T-helper 2 cell (primary cell): ENCODE data around the gene TDRKH.
"Not testable (repeated sequence)": the region's sequence is repeated elsewhere in the genome, so short reads cannot be mapped to it uniquely, and the experiment has no call there.

Source experiments
- DNase-seq, 5 experiments: peaks; one replicate each; pipeline versions ENCODE4 v3.0.0 to v3.0.0-alpha.2; 2012 to 2022

Gene TDRKH

DNA sequence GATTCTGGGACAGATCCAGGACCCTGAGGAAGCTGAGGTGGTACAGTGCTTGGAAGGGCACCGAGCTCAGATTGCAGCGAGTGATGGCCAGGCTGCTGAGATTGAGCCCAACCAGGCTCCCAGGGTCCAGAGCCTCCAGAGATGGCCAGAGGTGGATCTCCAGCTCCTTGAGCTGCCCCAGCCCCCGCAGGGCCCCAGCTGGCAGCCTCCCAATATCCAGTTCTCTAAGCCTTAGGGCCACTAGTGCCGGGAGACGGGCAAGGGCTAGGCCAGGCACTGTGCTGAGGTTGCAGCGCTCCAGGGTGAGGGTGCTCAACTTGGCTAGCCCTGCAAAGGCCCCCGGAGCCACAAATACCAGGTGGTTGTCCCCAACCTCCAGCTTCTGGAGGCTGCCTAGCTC lies 11.5 kb upstream of the TDRKH start:
- no peak for DNase-seq

DNA sequence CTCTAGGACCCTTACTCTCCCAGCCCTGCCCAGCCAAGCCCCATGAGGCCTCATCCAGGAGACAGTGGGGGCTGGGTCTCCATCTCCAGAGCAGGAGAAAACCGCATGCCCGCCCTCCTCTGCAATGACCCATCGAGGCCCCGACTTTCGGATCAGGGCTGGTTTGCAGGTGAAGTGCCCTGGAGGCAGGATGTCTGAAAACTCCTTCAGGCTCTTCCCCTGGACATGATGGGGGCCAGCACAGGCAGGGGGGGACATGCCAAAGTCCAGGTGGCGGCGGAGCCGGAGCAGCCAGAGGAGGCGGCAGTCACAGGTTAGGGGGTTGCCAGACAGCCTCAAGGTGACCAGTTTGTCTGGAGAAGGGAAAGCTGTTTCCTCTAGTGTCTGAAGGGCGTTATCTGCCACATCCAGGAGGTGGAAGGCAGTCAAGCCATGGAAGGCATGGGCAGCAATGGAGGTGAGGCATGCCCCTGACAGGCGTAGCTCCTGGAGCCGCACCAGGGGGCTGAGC lies 11.1 kb upstream of the TDRKH start:
- no peak for DNase-seq

DNA sequence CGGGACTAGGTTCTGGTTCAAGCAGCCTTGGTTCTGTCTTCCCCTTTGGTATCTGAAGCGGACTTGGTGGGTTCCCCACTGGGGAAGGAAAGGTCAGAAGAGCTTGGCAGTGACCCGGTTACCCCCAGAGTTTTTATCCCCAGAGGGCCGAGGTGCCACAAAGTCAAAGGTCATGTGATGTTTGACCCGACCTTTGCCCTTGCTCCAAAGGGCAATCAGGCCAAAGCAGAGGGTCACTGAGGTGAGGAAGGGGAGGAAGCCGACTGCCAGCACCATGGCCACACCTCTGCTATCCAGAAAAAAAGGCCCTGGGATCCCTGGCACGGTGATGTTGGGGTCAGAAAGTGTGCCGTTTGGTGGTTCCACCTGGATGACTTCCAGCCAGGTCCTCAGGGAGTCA lies 10.5 kb upstream of the TDRKH start:
- no peak for DNase-seq

DNA sequence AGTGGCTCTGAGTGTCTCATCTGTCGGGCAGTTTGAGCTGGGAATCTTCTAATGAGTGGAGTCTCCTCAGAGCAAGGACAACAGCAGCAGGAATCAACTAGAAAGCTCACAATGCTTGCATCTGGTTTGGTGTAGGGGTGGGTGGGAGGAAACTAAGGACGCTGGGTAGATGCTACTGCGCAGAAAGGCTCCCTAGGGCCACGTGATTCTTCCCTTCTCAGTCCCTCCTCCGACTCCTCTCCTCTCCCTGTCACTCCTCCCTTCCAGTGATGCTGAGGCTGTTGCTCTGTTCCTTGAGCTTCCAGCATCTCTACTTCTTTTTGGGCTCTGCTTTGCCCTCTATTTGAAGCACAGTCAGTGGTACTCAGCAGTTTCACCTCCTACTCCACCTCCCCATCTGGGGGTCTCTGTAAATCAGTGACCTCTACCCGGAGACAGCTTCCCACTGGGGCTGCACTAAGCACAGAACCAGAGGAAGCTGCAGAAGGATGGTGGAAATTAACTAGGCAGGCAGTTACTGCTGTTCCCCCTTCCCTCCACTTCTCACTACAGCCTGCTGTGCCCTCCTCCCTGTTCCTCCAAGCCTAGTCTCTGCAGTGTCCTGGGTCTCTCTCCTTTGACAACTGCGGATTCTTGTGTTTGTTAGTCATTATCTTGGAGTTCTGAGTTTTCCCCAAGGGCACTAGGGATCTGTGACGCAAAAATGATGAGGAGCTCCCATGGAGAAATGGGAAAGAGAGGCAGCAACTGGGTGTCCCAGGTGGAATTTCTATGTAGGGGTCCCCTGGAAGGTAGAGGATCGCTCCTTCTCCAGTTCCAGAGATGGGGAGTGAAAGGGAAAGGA lies 9.1 kb upstream of the TDRKH start:
- no peak for DNase-seq

DNA sequence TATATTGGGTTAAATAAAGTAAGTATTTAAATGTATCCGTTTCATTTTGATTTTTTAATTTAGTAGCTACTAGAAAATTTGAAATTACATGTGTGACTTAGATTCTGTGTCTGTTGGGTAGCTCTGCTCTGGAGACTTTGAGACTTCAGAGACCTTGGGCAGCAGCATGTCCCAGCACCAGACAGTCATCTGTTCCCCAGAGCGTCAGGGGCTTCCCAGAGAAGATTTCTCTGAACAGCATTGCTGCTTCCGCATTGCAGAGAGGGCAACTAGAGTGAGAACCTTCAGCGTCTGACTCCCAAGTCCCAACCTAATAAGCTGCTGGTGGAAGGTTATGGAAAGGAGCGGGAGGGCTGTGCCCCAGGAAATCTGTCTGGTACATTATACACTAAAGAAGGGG lies 8.3 kb upstream of the TDRKH start:
- DNase-seq = no peak

DNA sequence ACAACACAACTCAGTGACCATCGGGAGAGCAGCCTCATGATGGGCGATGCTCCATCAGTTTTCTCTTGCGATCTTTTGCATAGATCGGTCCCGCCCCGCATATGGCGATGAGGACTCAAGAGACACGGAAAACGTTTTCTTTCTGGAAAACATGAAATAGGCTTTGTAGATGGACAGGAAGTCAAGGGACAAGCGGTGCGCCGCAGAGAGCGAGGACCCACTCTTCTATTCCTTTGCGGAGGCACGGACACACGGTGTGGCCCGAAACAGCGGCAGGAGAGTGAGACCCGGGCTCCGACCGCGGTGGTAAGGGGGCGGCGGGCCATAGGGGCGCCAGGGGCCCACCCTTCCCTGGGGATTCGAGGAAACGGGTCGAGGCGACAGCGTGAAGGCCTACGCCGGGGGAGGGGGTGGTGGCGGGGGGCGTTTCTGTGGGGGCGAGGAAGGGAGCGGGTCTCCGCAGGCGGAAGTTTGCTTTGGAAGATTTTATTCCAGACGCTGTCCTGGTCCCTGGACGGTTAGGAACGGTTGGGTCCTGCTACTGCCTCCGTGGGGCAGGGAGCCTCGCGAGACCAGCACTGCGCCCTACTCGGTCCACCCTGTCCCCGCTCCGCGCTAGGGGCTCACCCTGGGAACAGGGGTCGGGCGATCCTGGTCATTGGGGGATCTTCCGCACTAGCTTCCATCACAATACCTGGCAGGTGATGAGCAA lies 796 bp upstream of the TDRKH start:
- DNase-seq = peak in 1 of 5 experiments; percentile 20

DNA sequence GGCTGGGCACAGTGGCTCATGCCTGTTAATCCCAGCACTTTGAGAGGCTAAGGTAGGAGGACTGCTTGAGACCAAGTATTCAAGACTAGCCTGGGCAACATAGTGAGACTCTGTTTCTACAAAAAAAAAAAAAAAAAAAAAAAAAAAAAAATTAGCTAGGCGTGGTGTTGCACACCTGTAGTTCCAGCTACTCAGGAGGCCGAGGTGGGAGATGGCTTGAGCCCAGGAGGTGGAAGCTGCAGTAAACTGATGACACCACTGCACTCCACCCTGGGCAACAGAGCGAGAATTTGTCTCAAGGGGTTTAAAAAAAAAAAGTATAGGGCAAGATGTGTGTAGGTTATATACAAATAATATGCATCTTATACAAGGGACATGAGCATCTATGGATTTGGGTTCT lies 2.6 kb downstream of the TDRKH start:
- no peak for DNase-seq

DNA sequence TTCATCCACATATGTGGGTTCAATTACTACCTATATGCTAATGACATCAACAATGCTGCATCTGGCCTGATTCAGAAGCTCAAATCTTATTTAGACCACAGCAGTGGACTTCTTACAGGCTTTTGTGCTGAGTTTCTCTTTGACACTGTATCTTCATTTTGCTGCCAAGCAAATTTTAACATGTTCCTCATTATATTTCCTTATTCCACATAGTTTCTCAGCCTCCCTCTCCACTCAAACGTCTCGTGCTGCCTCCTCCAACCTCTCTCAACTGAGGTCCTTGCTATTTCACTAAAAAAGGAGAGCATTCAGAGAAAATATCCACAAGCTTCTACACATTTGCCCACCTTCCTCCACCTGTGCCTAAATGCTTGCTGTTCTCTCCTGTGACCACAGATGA lies 6.5 kb downstream of the TDRKH start:
- no peak for DNase-seq

DNA sequence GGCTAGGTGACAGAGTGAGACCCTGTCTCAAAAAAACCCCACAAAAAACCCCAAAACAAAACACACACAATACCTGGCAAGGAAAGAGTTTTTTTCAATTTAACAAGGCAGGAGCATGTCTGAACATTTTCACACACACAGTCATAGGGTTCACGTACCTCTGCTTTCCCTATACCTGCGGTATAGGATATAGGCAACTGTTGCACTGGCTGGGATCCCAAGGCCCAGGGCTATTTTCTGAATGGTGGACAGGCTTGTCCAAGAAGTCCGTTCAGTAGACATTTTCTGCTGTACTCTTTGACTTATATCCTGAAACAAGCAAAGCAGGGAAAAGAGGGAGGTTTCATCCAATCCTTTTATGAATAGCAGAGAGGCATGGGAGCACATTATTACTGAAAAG lies 7.6 kb downstream of the TDRKH start:
- DNase-seq = no peak

DNA sequence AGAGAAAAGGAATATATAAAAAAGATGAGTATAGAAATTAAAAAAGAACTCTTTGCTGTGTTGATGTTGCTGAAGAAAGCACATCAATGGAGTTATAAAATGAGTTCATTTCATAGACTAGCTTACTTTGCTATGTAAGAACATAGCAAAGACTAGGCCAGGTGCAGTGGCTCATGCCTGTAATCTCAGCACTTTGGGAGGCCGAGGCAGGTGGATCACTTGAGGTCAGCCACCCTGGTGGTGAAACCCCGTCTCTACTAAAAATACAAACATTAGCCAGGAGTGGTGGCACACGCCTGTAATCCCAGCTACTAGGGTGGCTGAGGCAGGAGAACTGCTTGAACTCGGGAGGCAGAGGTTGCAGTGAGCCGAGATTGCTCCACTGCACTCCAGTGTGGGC lies 8.3 kb downstream of the TDRKH start:
- not testable (repeated sequence) for DNase-seq

DNA sequence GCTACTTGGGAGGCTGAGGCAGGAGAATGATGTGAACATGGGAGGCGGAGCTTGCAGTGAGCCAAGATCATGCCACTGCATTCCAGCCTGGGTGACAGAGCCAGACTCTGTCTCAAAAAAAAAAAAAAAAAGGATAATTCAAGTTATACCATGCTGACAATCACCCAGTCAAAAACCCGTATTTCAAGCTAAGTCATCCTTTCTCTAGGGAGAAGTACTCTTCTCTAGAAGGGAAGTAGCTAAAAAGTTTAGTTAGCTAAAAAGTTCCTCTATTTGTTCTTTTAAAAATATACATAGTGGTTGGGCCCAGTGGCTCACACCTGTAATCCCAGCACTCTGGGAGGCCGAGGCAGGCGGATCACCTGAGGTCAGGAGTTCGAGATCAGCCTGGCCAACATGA lies 9.6 kb downstream of the TDRKH start:
- DNase-seq = not testable (repeated sequence)

DNA sequence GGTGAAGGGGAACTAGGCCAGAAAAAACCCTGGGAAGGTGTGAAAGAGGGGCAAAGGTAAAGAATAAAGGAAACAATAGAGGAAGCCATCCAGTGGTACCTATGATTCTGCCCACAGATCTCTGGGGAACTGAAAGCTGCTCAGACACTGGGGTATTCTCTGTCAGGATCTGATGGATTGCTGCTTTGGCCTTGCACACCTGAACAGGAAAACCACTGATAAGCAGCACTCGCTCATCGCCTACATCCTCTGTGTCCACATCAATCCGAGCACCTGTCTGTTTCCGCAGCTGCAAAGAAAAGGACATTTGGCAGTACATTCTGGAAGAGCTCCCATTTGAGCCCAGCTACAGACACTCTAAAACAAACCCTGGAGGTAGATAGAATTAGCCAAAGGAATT lies 10.4 kb downstream of the TDRKH start:
- DNase-seq = no peak

DNA sequence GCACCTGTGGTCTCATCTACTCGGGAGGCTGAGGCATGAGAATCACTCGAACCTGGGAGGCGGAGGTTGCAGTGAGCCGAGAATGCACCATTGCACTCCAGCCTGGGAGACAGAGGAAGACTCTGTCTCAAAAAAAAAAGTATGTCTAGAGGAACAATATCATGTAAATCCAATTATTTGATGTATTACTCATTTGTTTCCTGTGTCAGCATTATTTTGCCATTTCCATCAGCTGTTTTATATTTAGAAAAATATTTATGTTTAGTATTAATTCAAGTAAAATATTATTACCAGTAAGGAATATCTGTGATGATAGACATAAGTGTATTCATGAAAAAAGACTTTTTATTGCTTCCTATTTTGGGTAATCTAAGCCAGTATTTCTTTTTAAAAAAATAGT lies 13.0 kb downstream of the TDRKH start:
- no peak for DNase-seq

DNA sequence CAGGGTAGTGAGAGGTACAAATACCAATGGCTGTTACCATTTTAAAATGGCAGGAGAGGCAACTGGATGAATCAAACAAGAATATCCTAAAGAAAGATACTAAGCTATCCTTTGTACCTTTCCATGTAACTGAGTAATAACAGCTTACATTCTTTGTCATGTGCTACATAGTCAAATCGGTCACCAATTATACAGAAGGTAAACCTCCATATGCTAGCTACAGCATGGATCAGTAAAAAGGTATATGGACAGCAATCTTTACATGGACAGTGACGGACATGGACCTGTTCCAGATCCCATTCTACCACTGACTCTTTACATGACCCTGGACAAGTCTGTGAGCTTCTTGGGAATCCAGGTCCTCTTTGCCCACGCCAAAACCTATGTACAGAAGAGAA lies 13.6 kb downstream of the TDRKH start:
- no peak for DNase-seq

DNA sequence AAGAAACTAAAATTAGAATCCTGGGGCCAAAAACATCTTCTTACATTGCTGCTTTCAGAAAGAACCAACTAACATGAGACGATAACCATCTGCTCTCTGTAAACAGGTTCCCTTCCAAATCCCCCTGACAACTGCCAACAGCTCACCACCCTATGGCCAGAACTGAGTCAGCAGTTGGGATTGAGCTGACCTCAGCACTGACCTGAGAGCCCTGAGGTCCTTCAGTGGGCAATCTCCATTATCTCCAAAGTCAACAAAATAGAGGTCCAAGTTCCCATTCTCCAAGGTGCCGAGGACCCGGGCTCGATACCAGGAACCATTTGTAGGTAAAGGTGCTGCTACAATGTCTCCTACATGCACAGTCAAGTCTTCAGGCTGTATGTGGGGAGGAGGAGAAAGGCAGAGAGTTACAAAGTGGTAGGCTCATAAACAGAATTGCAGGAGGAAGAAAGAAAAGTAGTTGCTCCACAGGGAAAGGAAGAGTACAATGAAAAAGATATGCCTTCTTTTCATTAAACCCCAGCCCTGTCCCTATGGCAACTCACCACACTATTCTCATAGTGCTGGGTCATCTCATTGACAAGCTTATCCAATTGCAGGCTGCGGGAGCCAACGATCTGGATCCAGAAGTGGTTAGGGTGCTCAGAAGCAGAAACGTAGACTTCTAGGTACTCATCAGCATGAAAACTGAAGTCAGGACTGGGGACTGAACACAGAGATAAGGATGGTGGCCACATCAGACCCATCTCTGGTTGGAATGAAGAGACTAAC lies 14.2 kb downstream of the TDRKH start:
- no peak for DNase-seq

DNA sequence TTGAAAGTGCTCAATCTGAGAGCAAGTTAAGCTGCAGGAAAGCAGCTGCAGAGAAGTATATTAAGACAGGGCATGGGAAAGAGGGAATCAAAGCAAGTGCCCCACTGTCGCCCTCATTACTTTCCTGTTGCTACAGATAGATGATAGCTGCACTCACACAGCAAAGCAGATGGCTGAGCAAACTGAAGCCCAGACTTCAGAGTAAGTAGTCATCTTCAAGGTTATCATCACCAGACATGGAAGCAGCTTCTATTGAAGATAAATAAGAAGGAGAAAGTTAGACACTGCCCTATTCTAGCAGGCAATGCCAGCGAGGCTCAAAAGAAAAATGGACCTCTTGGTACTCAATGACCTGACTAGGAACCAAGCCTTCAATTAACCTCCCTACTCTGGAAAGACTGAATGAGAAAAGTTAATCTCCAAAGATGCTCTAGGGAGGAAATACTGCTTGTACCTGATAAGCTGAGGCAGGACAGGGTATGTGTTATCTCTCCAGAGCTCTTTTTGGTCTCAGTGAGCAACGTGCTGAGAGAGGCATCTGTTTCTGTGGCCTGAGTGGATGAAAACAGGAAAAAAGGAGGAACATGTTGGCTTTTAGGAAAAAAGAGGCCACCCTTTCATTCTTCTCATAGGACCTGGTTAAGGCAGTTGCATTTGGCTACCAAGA lies 15.9 kb downstream of the TDRKH start:
- DNase-seq = no peak

DNA sequence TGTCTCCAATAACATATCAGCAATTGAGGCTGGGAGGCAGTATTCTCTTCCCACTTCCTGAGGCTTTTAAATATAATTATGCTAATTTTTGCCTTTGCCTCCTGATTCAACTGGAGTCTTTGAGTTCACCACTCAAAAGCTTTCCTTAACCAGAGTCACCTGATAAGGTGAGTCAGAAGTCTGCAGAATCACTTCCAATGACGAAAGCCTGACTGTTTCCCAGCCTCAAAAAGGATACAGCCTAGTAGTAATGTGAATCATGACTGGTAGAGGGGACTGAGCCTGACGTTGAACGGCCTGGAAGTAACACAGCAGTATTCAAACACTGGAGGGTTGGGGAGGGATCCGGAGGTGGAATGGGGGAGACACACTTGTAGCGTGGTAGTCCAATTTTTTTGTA lies 16.6 kb downstream of the TDRKH start:
- no peak for DNase-seq

DNA sequence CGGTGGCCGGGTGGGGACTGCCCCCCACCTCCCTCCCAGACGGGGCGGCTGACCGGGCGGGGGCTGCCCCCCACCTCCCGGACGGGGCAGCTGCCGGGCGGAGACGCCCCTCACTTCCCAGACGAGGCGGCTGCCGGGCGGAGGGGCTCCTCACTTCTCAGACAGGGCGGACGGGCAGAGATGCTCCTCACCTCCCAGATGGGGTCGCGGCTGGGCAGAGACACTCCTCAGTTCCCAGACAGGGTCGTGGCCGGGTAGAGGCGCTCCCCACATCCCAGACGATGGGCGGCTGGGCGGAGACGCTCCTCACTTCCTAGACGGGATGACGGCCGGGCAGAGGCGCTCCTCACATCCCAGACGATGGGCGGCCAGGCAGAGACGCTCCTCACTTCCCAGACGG lies 21.0 kb downstream of the TDRKH start:
- not testable (repeated sequence) for DNase-seq

DNA sequence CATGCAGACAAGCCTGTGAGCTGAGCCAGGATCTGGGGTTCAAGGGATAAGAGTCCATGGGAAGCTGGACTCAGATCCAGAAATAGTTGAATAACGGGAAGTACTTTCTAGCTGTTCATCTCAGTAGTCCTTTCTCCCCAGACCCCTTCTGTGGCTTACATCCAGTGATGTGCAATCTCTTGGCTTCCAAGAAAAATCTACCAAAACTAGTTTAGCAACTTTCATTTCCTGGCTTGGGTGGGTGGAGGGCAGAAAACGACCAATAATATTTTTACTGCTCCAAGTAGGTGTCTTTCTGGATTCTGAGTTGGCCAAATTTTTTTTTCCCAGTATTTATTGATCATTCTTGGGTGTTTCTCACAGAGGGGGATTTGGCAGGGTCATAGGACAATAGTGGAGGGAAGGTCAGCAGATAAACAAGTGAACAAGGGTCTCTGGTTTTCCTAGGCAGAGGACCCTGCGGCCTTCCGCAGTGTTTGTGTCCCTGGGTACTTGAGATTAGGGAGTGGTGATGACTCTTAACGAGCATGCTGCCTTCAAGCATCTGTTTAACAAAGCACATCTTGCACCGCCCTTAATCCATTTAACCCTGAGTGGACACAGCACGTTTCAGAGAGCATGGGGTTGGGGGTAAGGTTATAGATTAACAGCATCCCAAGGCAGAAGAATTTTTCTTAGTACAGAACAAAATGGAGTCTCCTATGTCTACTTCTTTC lies 21.8 kb downstream of the TDRKH start:
- DNase-seq = not testable (repeated sequence)

DNA sequence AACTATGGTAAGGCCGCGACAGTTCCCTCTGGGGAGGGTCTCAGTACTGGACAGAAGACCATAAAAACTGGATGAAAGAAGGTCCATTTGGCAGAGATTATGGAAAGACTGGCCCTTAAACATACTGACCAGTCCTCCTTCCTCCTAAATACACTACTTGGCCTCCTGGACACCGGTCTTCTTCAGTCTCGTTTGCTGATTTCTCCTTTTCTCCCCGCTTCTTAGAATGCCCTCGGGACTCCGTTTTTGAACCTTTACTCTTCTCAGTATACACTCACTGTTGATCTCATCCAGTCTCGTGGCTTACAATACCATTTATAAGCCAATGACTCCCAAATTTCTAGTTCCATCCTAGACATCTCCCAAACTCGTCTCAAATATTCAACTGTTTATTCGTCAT lies 26.3 kb downstream of the TDRKH start:
- DNase-seq = no peak

DNA sequence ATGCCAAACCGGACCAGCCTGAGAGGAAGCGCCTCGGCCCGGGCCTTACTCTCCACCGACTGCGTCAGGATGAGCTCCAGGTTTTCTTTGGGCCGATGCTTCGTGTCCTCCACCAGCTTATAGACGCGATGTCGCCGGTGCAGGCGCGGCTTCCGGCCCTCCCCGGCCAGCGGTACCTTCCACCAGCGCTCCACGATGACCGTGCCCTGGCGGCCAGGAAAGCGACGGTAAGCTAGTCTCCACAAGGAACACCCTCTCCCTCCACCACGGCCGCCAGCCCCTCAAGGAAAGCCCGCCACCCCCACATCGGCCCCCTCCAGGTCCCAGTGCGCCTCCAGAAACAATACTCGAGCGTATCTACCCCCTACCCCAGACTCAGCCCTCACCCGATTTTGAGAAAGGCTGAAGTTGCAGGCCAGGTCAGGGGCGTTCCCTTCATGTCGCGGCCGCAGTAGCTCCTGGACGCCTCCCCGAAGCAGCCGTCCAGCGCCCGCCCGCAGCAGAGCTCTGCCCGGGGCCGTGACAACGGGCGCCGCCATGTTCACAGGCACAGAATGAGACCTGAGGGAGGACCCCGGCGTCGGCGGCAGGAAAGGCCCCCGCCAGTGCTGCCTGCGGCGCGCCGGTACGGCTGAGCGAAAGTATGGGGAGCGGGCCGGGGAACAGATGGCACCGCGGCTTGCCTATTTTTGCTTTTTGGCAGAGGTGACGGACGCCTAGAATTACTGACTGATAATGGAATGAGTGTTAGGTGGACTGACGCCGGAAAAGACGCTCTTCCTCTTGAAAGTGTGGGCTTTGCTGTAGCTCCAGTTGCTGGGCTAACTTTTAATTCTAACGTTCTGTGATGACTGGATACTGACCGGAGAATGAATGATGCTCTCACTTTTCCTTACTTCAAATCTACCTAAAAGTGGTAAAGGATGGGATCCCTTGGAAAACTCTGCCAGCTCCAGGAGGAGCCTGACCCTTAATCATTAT lies 27.1 kb downstream of the TDRKH start, which contains the start of gene MRPL9:
TSS of gene MRPL9 (minus strand) at position 556 of the 981 bp plus-strand sequence. CDS start at position 539, 17 bp downstream.
- DNase-seq = peak; percentile 65 to 91 (median 76)
